ENCODE measurements around the gene CST8. TPM values are rescaled to one million over a fixed set of nuclear protein-coding genes. Genes with fewer than 3 reads are reported as not detected.

Gene CST8
- total RNA-seq, 1 donor from 2014 or later: not detected

DNA sequence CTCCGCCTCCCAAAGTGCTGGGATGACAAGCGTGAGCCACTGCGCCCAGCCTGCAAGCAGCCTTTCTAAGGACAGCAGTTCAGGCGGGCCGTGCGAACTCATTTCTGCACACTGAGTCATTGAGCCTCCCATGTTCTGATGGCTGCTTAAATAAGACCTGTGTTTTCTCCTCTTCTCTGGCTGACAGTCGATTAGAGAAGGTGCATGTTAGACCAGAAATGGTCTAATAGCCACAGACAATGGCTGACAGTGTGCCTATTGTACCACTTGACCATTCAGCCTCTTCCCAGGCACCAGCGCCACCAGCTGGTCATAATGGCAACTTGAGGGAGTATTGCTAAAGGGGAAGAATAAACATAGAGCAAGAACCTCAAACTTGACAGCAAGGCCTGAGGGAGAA lies 44.4 kb upstream of the CST8 start:
- Histone ChIP-seq H3K27me3 (ENCODE audit: control insufficient read depth, insufficient read depth, low read length) (no peaks in the 10 kb centered on the region), H3K36me3 (ENCODE audit: control insufficient read depth, insufficient read depth, low read length) (no peaks in the 10 kb centered on the region), H3K4me3 (ENCODE audit: low read depth, low read length) (no peak overlapping the region)
- TF ChIP-seq, protein P1, sequence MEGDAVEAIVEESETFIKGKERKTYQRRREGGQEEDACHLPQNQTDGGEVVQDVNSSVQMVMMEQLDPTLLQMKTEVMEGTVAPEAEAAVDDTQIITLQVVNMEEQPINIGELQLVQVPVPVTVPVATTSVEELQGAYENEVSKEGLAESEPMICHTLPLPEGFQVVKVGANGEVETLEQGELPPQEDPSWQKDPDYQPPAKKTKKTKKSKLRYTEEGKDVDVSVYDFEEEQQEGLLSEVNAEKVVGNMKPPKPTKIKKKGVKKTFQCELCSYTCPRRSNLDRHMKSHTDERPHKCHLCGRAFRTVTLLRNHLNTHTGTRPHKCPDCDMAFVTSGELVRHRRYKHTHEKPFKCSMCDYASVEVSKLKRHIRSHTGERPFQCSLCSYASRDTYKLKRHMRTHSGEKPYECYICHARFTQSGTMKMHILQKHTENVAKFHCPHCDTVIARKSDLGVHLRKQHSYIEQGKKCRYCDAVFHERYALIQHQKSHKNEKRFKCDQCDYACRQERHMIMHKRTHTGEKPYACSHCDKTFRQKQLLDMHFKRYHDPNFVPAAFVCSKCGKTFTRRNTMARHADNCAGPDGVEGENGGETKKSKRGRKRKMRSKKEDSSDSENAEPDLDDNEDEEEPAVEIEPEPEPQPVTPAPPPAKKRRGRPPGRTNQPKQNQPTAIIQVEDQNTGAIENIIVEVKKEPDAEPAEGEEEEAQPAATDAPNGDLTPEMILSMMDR (IDR thresholded peaks at IDR 0.05; ENCODE audit: insufficient read depth, low read length, severe bottlenecking): no peak
- DNase-seq (ENCODE audit: low read depth): peak; percentile 11
- FAIRE-seq: no peak

DNA sequence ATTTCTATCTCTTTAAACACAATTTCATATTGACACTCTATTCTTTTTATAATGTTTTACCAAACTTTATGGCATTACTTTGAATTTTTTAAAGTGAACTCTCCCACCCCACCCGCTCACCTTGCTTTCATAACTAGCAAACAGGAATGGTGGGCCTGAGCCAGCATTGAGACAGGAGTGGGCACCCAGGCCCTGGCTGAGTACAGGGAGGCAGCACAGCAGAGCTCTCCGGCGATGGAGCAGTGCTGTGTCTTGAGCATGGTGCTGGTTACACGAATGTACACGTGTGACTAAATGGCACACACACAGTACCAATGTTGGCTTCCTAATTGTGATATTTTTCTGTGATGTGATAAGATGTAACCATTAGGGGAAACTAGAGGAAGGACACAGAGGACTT lies 42.8 kb upstream of the CST8 start:
- FAIRE-seq (no peak), DNase-seq (ENCODE audit: low read depth) (no peak)
- no peak overlapping the region for H3K4me3 ChIP-seq (ENCODE audit: low read depth, low read length)
- no peaks in the 10 kb centered on the region for H3K27me3 ChIP-seq (ENCODE audit: control insufficient read depth, insufficient read depth, low read length)
- no peaks in the 10 kb centered on the region for H3K36me3 ChIP-seq (ENCODE audit: control insufficient read depth, insufficient read depth, low read length)
- TF ChIP-seq, protein P1 (IDR thresholded peaks at IDR 0.05; ENCODE audit: insufficient read depth, low read length, severe bottlenecking): no peak

DNA sequence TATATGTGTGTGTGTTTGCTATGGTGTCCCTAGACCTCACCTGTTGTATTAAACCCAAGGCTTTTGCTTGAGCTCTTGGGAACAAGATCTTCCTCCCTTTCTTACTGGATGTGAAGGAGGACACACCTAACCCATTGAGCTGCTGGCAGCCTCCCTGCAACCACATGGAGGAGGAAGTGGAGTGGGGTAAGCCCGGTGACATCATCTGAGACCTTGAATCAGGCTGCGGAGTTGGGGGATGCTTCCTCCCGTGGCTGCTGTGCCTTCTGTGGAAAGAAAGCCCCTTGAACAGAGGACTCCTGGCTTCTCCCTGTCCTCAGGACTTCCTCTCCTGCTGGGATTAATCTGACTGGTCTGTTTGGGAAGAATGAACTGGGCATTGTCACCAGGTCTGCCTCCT lies 41.5 kb upstream of the CST8 start:
- TF ChIP-seq, protein P1 (IDR thresholded peaks at IDR 0.05; ENCODE audit: insufficient read depth, low read length, severe bottlenecking): no peak
- no peaks in the 10 kb centered on the region for H3K27me3 ChIP-seq (ENCODE audit: control insufficient read depth, insufficient read depth, low read length)
- FAIRE-seq: no peak
- H3K36me3 ChIP-seq (ENCODE audit: control insufficient read depth, insufficient read depth, low read length): no peaks in the 10 kb centered on the region
- no peak overlapping the region for H3K4me3 ChIP-seq (ENCODE audit: low read depth, low read length)
- DNase-seq (ENCODE audit: low read depth): peak; percentile 36

DNA sequence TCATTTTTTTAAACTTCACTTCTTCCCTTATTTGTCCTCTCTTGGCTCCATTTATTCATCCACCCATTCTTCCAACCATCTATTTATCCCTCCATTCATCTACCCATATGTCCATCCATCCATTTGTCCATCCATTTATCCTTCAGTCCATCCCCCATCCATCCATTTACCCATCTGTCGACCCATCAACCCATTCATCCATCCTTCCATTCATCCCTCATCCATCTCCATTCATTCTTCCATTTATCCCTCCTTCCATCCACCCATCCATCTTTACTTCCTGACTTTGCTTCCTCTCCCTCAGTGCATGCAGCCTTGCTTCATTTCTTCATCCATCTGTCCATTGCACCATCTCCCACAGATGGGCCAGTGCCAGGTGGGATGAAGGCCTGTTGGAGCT lies 40.0 kb upstream of the CST8 start:
- TF ChIP-seq, protein P1 (IDR thresholded peaks at IDR 0.05; ENCODE audit: insufficient read depth, low read length, severe bottlenecking): no peak
- no peak for FAIRE-seq

DNA sequence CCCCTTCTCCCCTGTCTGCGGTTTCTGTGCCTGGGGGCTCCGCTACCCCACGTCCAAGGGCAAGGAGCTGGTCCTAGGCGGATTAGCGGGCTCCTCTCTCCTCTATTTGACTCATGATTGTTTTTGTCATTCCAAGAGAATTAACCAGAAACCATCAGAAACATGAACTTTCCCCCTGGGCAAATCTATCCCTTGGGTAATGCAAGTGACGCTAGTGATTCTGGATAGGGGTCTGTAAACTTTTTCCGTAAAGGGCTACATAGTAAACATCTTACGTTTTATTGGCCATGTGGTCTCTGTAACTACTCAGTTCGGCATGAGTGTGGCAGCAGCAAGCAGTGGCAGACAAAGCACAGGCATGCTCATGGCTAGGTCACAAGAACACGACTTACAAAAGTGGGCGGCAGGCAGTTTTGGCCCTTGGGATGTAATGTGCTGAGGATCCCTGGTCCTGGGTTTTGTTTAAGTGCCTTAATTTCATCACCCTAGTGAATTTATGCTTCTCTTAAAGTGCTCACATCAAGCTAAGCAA lies 38.9 kb upstream of the CST8 start:
- no peaks in the 10 kb centered on the region for H3K36me3 ChIP-seq (ENCODE audit: control insufficient read depth, insufficient read depth, low read length)
- TF ChIP-seq, protein P1 (IDR thresholded peaks at IDR 0.05; ENCODE audit: insufficient read depth, low read length, severe bottlenecking): no peak
- H3K27me3 ChIP-seq (ENCODE audit: control insufficient read depth, insufficient read depth, low read length): no peaks in the 10 kb centered on the region
- FAIRE-seq (no peak), DNase-seq (ENCODE audit: low read depth) (no peak)
- no peak overlapping the region for H3K4me3 ChIP-seq (ENCODE audit: low read depth, low read length)

More for the DNA sequence above, 40.0 kb upstream of the CST8 start:
- no peak overlapping the region for H3K4me3 ChIP-seq (ENCODE audit: low read depth, low read length)
- no peaks in the 10 kb centered on the region for H3K27me3 ChIP-seq (ENCODE audit: control insufficient read depth, insufficient read depth, low read length)
- no peak for DNase-seq (ENCODE audit: low read depth)
- H3K36me3 ChIP-seq (ENCODE audit: control insufficient read depth, insufficient read depth, low read length): no peaks in the 10 kb centered on the region

DNA sequence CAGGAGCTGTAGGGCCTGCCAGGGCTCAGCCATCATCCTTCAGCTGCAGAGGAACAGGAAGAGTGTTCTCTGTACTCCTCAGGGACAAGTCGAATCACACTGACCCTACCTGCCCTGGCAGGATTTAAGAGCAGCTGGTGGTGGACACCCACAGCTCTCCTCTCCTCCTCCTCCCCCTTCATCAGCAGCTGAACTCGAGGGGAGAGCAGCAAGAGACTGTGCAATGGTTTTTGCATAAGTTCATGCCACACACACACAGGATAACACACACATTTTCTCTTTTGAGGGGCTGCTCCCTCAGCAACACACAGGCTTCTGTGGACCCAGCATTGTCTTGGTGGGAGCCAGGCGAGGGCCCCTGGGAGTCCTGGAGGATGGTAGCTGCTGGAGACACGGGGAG lies 38.1 kb upstream of the CST8 start, which contains the start of gene CST11:
Gene CST11, minus strand, starts transcription at position 101 of the 400 bp plus-strand sequence. Its CDS starts 65 bp downstream, at position 36.
- no peak within 1 kb of the TSS for H3K4me3 ChIP-seq (ENCODE audit: low read depth, low read length)
- no peak for DNase-seq (ENCODE audit: low read depth)
- FAIRE-seq: no peak
- H3K36me3 ChIP-seq (ENCODE audit: control insufficient read depth, insufficient read depth, low read length): no peaks in the 10 kb centered on the region
- TF ChIP-seq, protein P1 (IDR thresholded peaks at IDR 0.05; ENCODE audit: insufficient read depth, low read length, severe bottlenecking): no peak
- no peaks in the 10 kb centered on the region for H3K27me3 ChIP-seq (ENCODE audit: control insufficient read depth, insufficient read depth, low read length)
